Activated CD4-positive, alpha-beta T cell treated with anti-CD3 and anti-CD28 coated beads, Interleukin-2, amount 10 ng/mL, durations not matched to agents 7 days and 5 days (primary cell): ENCODE data around the gene OCSTAMP. TPM values are rescaled to one million over a fixed set of nuclear protein-coding genes. Genes with fewer than 3 reads are reported as not detected.

Experiments used
- CTCF ChIA-PET: fragments of 350-600 bp; sonication (Branson Sonifier 250); formaldehyde crosslinking; loops from one replicate; lab custom pipeline; 2021; ENCODE audit warnings: antibody characterized with exemption; lab: Charles Lee
- POLR2A ChIA-PET: fragments of 350-600 bp; sonication (Branson Sonifier 250); formaldehyde crosslinking; loops from one replicate; lab custom pipeline; 2021; ENCODE audit warnings: antibody characterized with exemption; lab: Charles Lee
- DNase-seq: peaks from one replicate; pipeline ENCODE4 v3.0.0-alpha.2; 2020
- H3K27ac Mint-ChIP-seq: one replicate; pipeline ENCODE4 v1.8.0; 2021; ENCODE audit warnings: mild to moderate bottlenecking, moderate library complexity, mixed read lengths
- H3K27me3 Mint-ChIP-seq: one replicate; pipeline ENCODE4 v1.8.0; 2021; ENCODE audit warnings: mixed read lengths
- H3K36me3 Mint-ChIP-seq: one replicate; pipeline ENCODE4 v1.8.0; 2021; ENCODE audit warnings: low read depth, mixed read lengths
- H3K4me1 Mint-ChIP-seq: one replicate; pipeline ENCODE4 v1.8.0; 2021; ENCODE audit warnings: mixed read lengths
- H3K4me3 Mint-ChIP-seq: one replicate; pipeline ENCODE4 v1.8.0; 2021; ENCODE audit warnings: mild to moderate bottlenecking, moderate library complexity, mixed read lengths
- H3K9me3 Mint-ChIP-seq: one replicate; pipeline ENCODE4 v1.8.0; 2021; ENCODE audit warnings: mixed read lengths
- total RNA-seq, 2 experiments: library from RNA; stranded (reverse); gene quantifications; one replicate each; pipeline ENCODE4 v1.2.3, GENCODE V29; 2021

The OCSTAMP gene
- total RNA-seq, 2 experiments from 2014 or later, result not detected

- Mint-ChIP-seq H3K36me3 (no peaks in the 10 kb centered on the region), H3K9me3 (no peaks in the 10 kb centered on the region), H3K4me1 (no peaks in the 10 kb centered on the region), H3K27me3 (peaks cover 14% of the 10 kb centered on the region), H3K4me3 (no peak overlapping the region), H3K27ac (no peak overlapping the region)
- no peak for DNase-seq
- POLR2A ChIA-PET, result interaction anchor here (0.6 kb wide), 1 partner anchor 13 kb away, joined by 5 read pairs; no protein-coding TSS in a partner anchor
- CTCF ChIA-PET, result interaction anchor here (0.7 kb wide), 1 partner anchor 51 kb away, joined by 3 read pairs; no protein-coding TSS in a partner anchor
These were observed 32.2 kb upstream of the OCSTAMP start for GRCh38 chr20:46582648-46583047.

- H3K9me3 Mint-ChIP-seq, result no peaks in the 10 kb centered on the region
- H3K36me3 Mint-ChIP-seq, result no peaks in the 10 kb centered on the region
- ChIA-PET CTCF (interaction anchor here (1.0 kb wide), 1 partner anchor 7 kb away, joined by 4 read pairs; no protein-coding TSS in a partner anchor), POLR2A (no interaction called here)
- H3K4me3 Mint-ChIP-seq, result no peak overlapping the region
- H3K4me1 Mint-ChIP-seq, result no peaks in the 10 kb centered on the region
- no peak for DNase-seq
- no peak overlapping the region for H3K27ac Mint-ChIP-seq
- peaks cover 15% of the 10 kb centered on the region for H3K27me3 Mint-ChIP-seq
These were observed 30.9 kb upstream of the OCSTAMP start for GRCh38 chr20:46581391-46581790.

GRCh38 chr20:46580613-46581205, 30.3 kb upstream of the OCSTAMP start:
- POLR2A ChIA-PET, result no interaction called here
- H3K4me1 Mint-ChIP-seq, result peaks cover 2% of the 10 kb centered on the region
- H3K4me3 Mint-ChIP-seq, result no peak overlapping the region
- peaks cover 19% of the 10 kb centered on the region for H3K27me3 Mint-ChIP-seq
- H3K36me3 Mint-ChIP-seq, result no peaks in the 10 kb centered on the region
- H3K9me3 Mint-ChIP-seq, result no peaks in the 10 kb centered on the region
- no peak overlapping the region for H3K27ac Mint-ChIP-seq
- CTCF ChIA-PET, result interaction anchor here (1.3 kb wide), 1 partner anchor 21 kb away, joined by 5 read pairs; no protein-coding TSS in a partner anchor
- DNase-seq, result no peak

- Mint-ChIP-seq H3K36me3 (no peaks in the 10 kb centered on the region), H3K4me3 (no peak overlapping the region), H3K4me1 (peaks cover 2% of the 10 kb centered on the region), H3K27ac (no peak overlapping the region), H3K9me3 (no peaks in the 10 kb centered on the region), H3K27me3 (peaks cover 23% of the 10 kb centered on the region)
- no peak for DNase-seq
- ChIA-PET POLR2A (no interaction called here), CTCF (interaction anchor here (0.6 kb wide), 1 partner anchor 91 kb away, joined by 3 read pairs; no protein-coding TSS in a partner anchor)
These were observed 28.3 kb upstream of the OCSTAMP start for GRCh38 chr20:46578745-46579144.

GRCh38 chr20:46576774-46577395, 26.4 kb upstream of the OCSTAMP start:
- H3K4me3 Mint-ChIP-seq, result no peak overlapping the region
- ChIA-PET CTCF (no interaction called here), POLR2A (no interaction called here)
- DNase-seq, result no peak
- no peaks in the 10 kb centered on the region for H3K9me3 Mint-ChIP-seq
- no peaks in the 10 kb centered on the region for H3K36me3 Mint-ChIP-seq
- H3K4me1 Mint-ChIP-seq, result peaks cover 2% of the 10 kb centered on the region
- peaks cover 31% of the 10 kb centered on the region for H3K27me3 Mint-ChIP-seq
- no peak overlapping the region for H3K27ac Mint-ChIP-seq

GRCh38 chr20:46575937-46576461, 25.5 kb upstream of the OCSTAMP start:
- Mint-ChIP-seq H3K27me3 (peaks cover 32% of the 10 kb centered on the region), H3K36me3 (no peaks in the 10 kb centered on the region), H3K4me1 (peaks cover 2% of the 10 kb centered on the region), H3K27ac (no peak overlapping the region), H3K4me3 (no peak overlapping the region), H3K9me3 (no peaks in the 10 kb centered on the region)
- no peak for DNase-seq
- ChIA-PET POLR2A (no interaction called here), CTCF (interaction anchor here (1.0 kb wide), 1 partner anchor 13 kb away, joined by 3 read pairs; no protein-coding TSS in a partner anchor)

GRCh38 chr20:46575394-46575793, 24.9 kb upstream of the OCSTAMP start:
- POLR2A ChIA-PET, result no interaction called here
- Mint-ChIP-seq H3K27ac (no peak overlapping the region), H3K4me3 (no peak overlapping the region), H3K36me3 (no peaks in the 10 kb centered on the region), H3K27me3 (peaks cover 34% of the 10 kb centered on the region), H3K4me1 (peaks cover 2% of the 10 kb centered on the region), H3K9me3 (no peaks in the 10 kb centered on the region)
- no peak for DNase-seq
- CTCF ChIA-PET, result interaction anchor here (0.7 to 1.4 kb wide), 3 partner anchors 13 to 56 kb away, joined by 3 to 4 read pairs (median 3); no protein-coding TSS in a partner anchor

- Mint-ChIP-seq H3K4me1 (peaks cover 2% of the 10 kb centered on the region), H3K27ac (no peak overlapping the region), H3K4me3 (no peak overlapping the region), H3K36me3 (no peaks in the 10 kb centered on the region), H3K9me3 (no peaks in the 10 kb centered on the region), H3K27me3 (peaks cover 39% of the 10 kb centered on the region)
- DNase-seq, result no peak
- ChIA-PET POLR2A (no interaction called here), CTCF (interaction anchor here (0.6 to 1.6 kb wide), 8 partner anchors 8 to 1548 kb away, joined by 3 to 5 read pairs (median 4); no protein-coding TSS in a partner anchor)
These were observed 23.5 kb upstream of the OCSTAMP start for GRCh38 chr20:46573788-46574584.

GRCh38 chr20:46573234-46573633, 22.8 kb upstream of the OCSTAMP start:
- DNase-seq, result no peak
- ChIA-PET POLR2A (no interaction called here), CTCF (interaction anchor here (0.9 to 1.6 kb wide), 3 partner anchors 15 to 50 kb away, joined by 3 to 5 read pairs (median 3); no protein-coding TSS in a partner anchor)
- Mint-ChIP-seq H3K27ac (no peak overlapping the region), H3K9me3 (no peaks in the 10 kb centered on the region), H3K36me3 (no peaks in the 10 kb centered on the region), H3K4me1 (peaks cover 2% of the 10 kb centered on the region), H3K4me3 (no peak overlapping the region), H3K27me3 (peaks cover 39% of the 10 kb centered on the region)

GRCh38 chr20:46572790-46573189, 22.3 kb upstream of the OCSTAMP start:
- DNase-seq, result no peak
- Mint-ChIP-seq H3K4me3 (no peak overlapping the region), H3K4me1 (peaks cover 2% of the 10 kb centered on the region), H3K36me3 (no peaks in the 10 kb centered on the region), H3K27ac (no peak overlapping the region), H3K27me3 (peaks cover 40% of the 10 kb centered on the region), H3K9me3 (no peaks in the 10 kb centered on the region)
- ChIA-PET POLR2A (no interaction called here), CTCF (interaction anchor here (0.9 to 1.6 kb wide), 3 partner anchors 14 to 49 kb away, joined by 3 to 5 read pairs (median 3); no protein-coding TSS in a partner anchor)

- H3K27me3 Mint-ChIP-seq, result peaks cover 45% of the 10 kb centered on the region
- ChIA-PET POLR2A (no interaction called here), CTCF (interaction anchor here (1.0 kb wide), 1 partner anchor 12 kb away, joined by 3 read pairs; no protein-coding TSS in a partner anchor)
- peaks cover 2% of the 10 kb centered on the region for H3K4me1 Mint-ChIP-seq
- no peak for DNase-seq
- no peak overlapping the region for H3K4me3 Mint-ChIP-seq
- H3K9me3 Mint-ChIP-seq, result no peaks in the 10 kb centered on the region
- no peaks in the 10 kb centered on the region for H3K36me3 Mint-ChIP-seq
- no peak overlapping the region for H3K27ac Mint-ChIP-seq
These were observed 21.7 kb upstream of the OCSTAMP start for GRCh38 chr20:46572153-46572552.

- H3K27me3 Mint-ChIP-seq, result peaks cover 45% of the 10 kb centered on the region
- no peaks in the 10 kb centered on the region for H3K36me3 Mint-ChIP-seq
- CTCF ChIA-PET, result interaction anchor here (1.0 kb wide), 1 partner anchor 13 kb away, joined by 3 read pairs; no protein-coding TSS in a partner anchor
- peaks cover 2% of the 10 kb centered on the region for H3K4me1 Mint-ChIP-seq
- H3K9me3 Mint-ChIP-seq, result no peaks in the 10 kb centered on the region
- H3K4me3 Mint-ChIP-seq, result no peak overlapping the region
- H3K27ac Mint-ChIP-seq, result no peak overlapping the region
- DNase-seq, result no peak
- POLR2A ChIA-PET, result no interaction called here
These were observed 21.0 kb upstream of the OCSTAMP start for GRCh38 chr20:46571418-46571817.
